ENCODE data around the gene HMCN2.

HMCN2 gene

GRCh38 chr9:130232899-130233586 is 32.5 kb upstream of the HMCN2 start:
- H3K4me3 ChIP-seq (ENCODE audit: low read length in 2 of 2): no peak overlapping the region
- peaks cover 22 to 26% of the 10 kb centered on the region in 2 donors for H3K36me3 ChIP-seq (ENCODE audit: control insufficient read depth in 2 of 2, insufficient read depth in 2 of 2, low read length in 2 of 2)
- H3K4me1 ChIP-seq (ENCODE audit: control insufficient read depth, insufficient read depth, low read length): peaks cover 19% of the 10 kb centered on the region
- no peak overlapping the region for H3K9ac ChIP-seq (ENCODE audit: low read length in 2 of 2)
- no peaks in the 10 kb centered on the region for H3K9me3 ChIP-seq (ENCODE audit: control insufficient read depth in 2 of 2, low read length in 2 of 2)
- no peaks in the 10 kb centered on the region for H3K27me3 ChIP-seq (ENCODE audit: control insufficient read depth in 1 of 2, insufficient read depth in 2 of 2, low read length in 2 of 2)
- no peak overlapping the region for H3K27ac ChIP-seq (ENCODE audit: low read length)

- H3K27me3 ChIP-seq (ENCODE audit: control insufficient read depth in 1 of 2, insufficient read depth in 2 of 2, low read length in 2 of 2): no peaks in the 10 kb centered on the region
Observed at GRCh38 chr9:130233587-130233945, 32.0 kb upstream of the HMCN2 start.

GRCh38 chr9:130234340-130235260 is 31.0 kb upstream of the HMCN2 start:
- peak overlapping the region; percentile 71 for H3K27ac ChIP-seq (ENCODE audit: low read length)
- H3K4me1 ChIP-seq (ENCODE audit: control insufficient read depth, insufficient read depth, low read length): peaks cover 21% of the 10 kb centered on the region
- H3K27me3 ChIP-seq (ENCODE audit: control insufficient read depth in 1 of 2, insufficient read depth in 2 of 2, low read length in 2 of 2): no peaks in the 10 kb centered on the region
- peaks cover 17 to 23% of the 10 kb centered on the region in 2 donors for H3K36me3 ChIP-seq (ENCODE audit: control insufficient read depth in 2 of 2, insufficient read depth in 2 of 2, low read length in 2 of 2)
- no peak overlapping the region for H3K9ac ChIP-seq (ENCODE audit: low read length in 2 of 2)
- no peaks in the 10 kb centered on the region for H3K9me3 ChIP-seq (ENCODE audit: control insufficient read depth in 2 of 2, low read length in 2 of 2)
- H3K4me3 ChIP-seq (ENCODE audit: low read length in 2 of 2): no peak overlapping the region

More at GRCh38 chr9:130233587-130233945, 32.0 kb upstream of the HMCN2 start:
- Histone ChIP-seq H3K9me3 (ENCODE audit: control insufficient read depth in 2 of 2, low read length in 2 of 2) (no peaks in the 10 kb centered on the region), H3K4me1 (ENCODE audit: control insufficient read depth, insufficient read depth, low read length) (peaks cover 21% of the 10 kb centered on the region), H3K9ac (ENCODE audit: low read length in 2 of 2) (no peak overlapping the region), H3K27ac (ENCODE audit: low read length) (peak overlapping the region; percentile 71), H3K36me3 (ENCODE audit: control insufficient read depth in 2 of 2, insufficient read depth in 2 of 2, low read length in 2 of 2) (peaks cover 21 to 25% of the 10 kb centered on the region in 2 donors), H3K4me3 (ENCODE audit: low read length in 2 of 2) (no peak overlapping the region)

- H3K27ac ChIP-seq (ENCODE audit: low read length): peak overlapping the region; percentile 71
- H3K36me3 ChIP-seq (ENCODE audit: control insufficient read depth in 2 of 2, insufficient read depth in 2 of 2, low read length in 2 of 2): peaks cover 13 to 21% of the 10 kb centered on the region in 2 donors
- peaks cover 23% of the 10 kb centered on the region for H3K4me1 ChIP-seq (ENCODE audit: control insufficient read depth, insufficient read depth, low read length)
- no peaks in the 10 kb centered on the region for H3K27me3 ChIP-seq (ENCODE audit: control insufficient read depth in 1 of 2, insufficient read depth in 2 of 2, low read length in 2 of 2)
- H3K9me3 ChIP-seq (ENCODE audit: control insufficient read depth in 2 of 2, low read length in 2 of 2): no peaks in the 10 kb centered on the region
- peak overlapping the region; percentile 18 to 36 for H3K9ac ChIP-seq (ENCODE audit: low read length in 2 of 2)
- peak overlapping the region in 1 of 2 donors; percentile 58 for H3K4me3 ChIP-seq (ENCODE audit: low read length in 2 of 2)
Observed at GRCh38 chr9:130235558-130236435, 29.8 kb upstream of the HMCN2 start.

GRCh38 chr9:130236436-130236985 is 29.0 kb upstream of the HMCN2 start:
- Histone ChIP-seq H3K9ac (ENCODE audit: low read length in 2 of 2) (peak overlapping the region in 1 of 2 donors; percentile 18), H3K4me1 (ENCODE audit: control insufficient read depth, insufficient read depth, low read length) (peaks cover 26% of the 10 kb centered on the region), H3K27me3 (ENCODE audit: control insufficient read depth in 1 of 2, insufficient read depth in 2 of 2, low read length in 2 of 2) (no peaks in the 10 kb centered on the region), H3K36me3 (ENCODE audit: control insufficient read depth in 2 of 2, insufficient read depth in 2 of 2, low read length in 2 of 2) (peaks cover 13 to 21% of the 10 kb centered on the region in 2 donors), H3K4me3 (ENCODE audit: low read length in 2 of 2) (peak overlapping the region in 1 of 2 donors; percentile 58), H3K27ac (ENCODE audit: low read length) (peak overlapping the region; percentile 71), H3K9me3 (ENCODE audit: control insufficient read depth in 2 of 2, low read length in 2 of 2) (no peaks in the 10 kb centered on the region)

GRCh38 chr9:130237076-130237475 is 28.5 kb upstream of the HMCN2 start:
- H3K9ac ChIP-seq (ENCODE audit: low read length in 2 of 2): no peak overlapping the region
- peak overlapping the region; percentile 71 for H3K27ac ChIP-seq (ENCODE audit: low read length)
- no peak overlapping the region for H3K4me3 ChIP-seq (ENCODE audit: low read length in 2 of 2)
- H3K27me3 ChIP-seq (ENCODE audit: control insufficient read depth in 1 of 2, insufficient read depth in 2 of 2, low read length in 2 of 2): no peaks in the 10 kb centered on the region
- peaks cover 13 to 17% of the 10 kb centered on the region in 2 donors for H3K36me3 ChIP-seq (ENCODE audit: control insufficient read depth in 2 of 2, insufficient read depth in 2 of 2, low read length in 2 of 2)
- H3K9me3 ChIP-seq (ENCODE audit: control insufficient read depth in 2 of 2, low read length in 2 of 2): no peaks in the 10 kb centered on the region
- H3K4me1 ChIP-seq (ENCODE audit: control insufficient read depth, insufficient read depth, low read length): peaks cover 27% of the 10 kb centered on the region

GRCh38 chr9:130237763-130238524 is 27.6 kb upstream of the HMCN2 start:
- H3K4me1 ChIP-seq (ENCODE audit: control insufficient read depth, insufficient read depth, low read length): peaks cover 33% of the 10 kb centered on the region
- no peak overlapping the region for H3K4me3 ChIP-seq (ENCODE audit: low read length in 2 of 2)
- no peaks in the 10 kb centered on the region for H3K9me3 ChIP-seq (ENCODE audit: control insufficient read depth in 2 of 2, low read length in 2 of 2)
- H3K27me3 ChIP-seq (ENCODE audit: control insufficient read depth in 1 of 2, insufficient read depth in 2 of 2, low read length in 2 of 2): no peaks in the 10 kb centered on the region
- H3K27ac ChIP-seq (ENCODE audit: low read length): no peak overlapping the region
- H3K36me3 ChIP-seq (ENCODE audit: control insufficient read depth in 2 of 2, insufficient read depth in 2 of 2, low read length in 2 of 2): peaks cover 11 to 13% of the 10 kb centered on the region in 2 donors
- H3K9ac ChIP-seq (ENCODE audit: low read length in 2 of 2): no peak overlapping the region

- Histone ChIP-seq H3K36me3 (ENCODE audit: control insufficient read depth in 2 of 2, insufficient read depth in 2 of 2, low read length in 2 of 2) (peaks cover 0 to 3% of the 10 kb centered on the region in 2 donors), H3K4me1 (ENCODE audit: control insufficient read depth, insufficient read depth, low read length) (peaks cover 41% of the 10 kb centered on the region), H3K27me3 (ENCODE audit: control insufficient read depth in 1 of 2, insufficient read depth in 2 of 2, low read length in 2 of 2) (no peaks in the 10 kb centered on the region), H3K4me3 (ENCODE audit: low read length in 2 of 2) (no peak overlapping the region), H3K9me3 (ENCODE audit: control insufficient read depth in 2 of 2, low read length in 2 of 2) (no peaks in the 10 kb centered on the region), H3K9ac (ENCODE audit: low read length in 2 of 2) (no peak overlapping the region), H3K27ac (ENCODE audit: low read length) (no peak overlapping the region)
Observed at GRCh38 chr9:130239363-130239695, 26.2 kb upstream of the HMCN2 start.

- H3K36me3 ChIP-seq (ENCODE audit: control insufficient read depth in 2 of 2, insufficient read depth in 2 of 2, low read length in 2 of 2): peaks cover 0 to under 1% of the 10 kb centered on the region in 2 donors
- no peaks in the 10 kb centered on the region for H3K27me3 ChIP-seq (ENCODE audit: control insufficient read depth in 1 of 2, insufficient read depth in 2 of 2, low read length in 2 of 2)
- no peaks in the 10 kb centered on the region for H3K9me3 ChIP-seq (ENCODE audit: control insufficient read depth in 2 of 2, low read length in 2 of 2)
- no peak overlapping the region for H3K9ac ChIP-seq (ENCODE audit: low read length in 2 of 2)
- H3K4me3 ChIP-seq (ENCODE audit: low read length in 2 of 2): no peak overlapping the region
- H3K27ac ChIP-seq (ENCODE audit: low read length): no peak overlapping the region
- peaks cover 41% of the 10 kb centered on the region for H3K4me1 ChIP-seq (ENCODE audit: control insufficient read depth, insufficient read depth, low read length)
Observed at GRCh38 chr9:130239741-130240241, 25.8 kb upstream of the HMCN2 start.
